Measurements from ENCODE around the gene MCF2.

DNA sequence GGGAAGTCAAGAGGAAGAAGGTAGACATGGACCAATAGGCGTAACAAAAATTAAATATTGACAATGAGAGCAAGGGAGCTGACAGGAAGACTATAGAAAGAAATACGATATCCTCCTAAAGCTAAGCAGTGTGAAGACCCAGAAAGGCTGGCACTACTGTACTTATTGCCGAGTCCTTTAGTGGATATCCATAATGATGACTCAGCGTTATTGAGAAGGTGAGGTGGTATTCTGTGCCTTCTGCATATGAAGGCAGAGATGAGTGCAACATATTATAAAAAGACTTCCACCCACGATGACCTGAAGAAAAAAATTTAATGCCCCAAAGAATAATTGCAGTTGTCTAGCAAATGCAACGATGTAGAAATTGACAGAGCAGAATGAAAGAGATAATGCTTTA is 13.0 kb upstream of the MCF2 start:
- TF ChIP-seq, protein P1, sequence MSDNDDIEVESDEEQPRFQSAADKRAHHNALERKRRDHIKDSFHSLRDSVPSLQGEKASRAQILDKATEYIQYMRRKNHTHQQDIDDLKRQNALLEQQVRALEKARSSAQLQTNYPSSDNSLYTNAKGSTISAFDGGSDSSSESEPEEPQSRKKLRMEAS (IDR thresholded peaks at IDR 0.05): no peak
- no peak for TF ChIP-seq POLR2A (IDR thresholded peaks at IDR 0.05; ENCODE audit: borderline replicate concordance, extremely low read depth, insufficient read depth, insufficient read length)
- TF ChIP-seq, protein P2, sequence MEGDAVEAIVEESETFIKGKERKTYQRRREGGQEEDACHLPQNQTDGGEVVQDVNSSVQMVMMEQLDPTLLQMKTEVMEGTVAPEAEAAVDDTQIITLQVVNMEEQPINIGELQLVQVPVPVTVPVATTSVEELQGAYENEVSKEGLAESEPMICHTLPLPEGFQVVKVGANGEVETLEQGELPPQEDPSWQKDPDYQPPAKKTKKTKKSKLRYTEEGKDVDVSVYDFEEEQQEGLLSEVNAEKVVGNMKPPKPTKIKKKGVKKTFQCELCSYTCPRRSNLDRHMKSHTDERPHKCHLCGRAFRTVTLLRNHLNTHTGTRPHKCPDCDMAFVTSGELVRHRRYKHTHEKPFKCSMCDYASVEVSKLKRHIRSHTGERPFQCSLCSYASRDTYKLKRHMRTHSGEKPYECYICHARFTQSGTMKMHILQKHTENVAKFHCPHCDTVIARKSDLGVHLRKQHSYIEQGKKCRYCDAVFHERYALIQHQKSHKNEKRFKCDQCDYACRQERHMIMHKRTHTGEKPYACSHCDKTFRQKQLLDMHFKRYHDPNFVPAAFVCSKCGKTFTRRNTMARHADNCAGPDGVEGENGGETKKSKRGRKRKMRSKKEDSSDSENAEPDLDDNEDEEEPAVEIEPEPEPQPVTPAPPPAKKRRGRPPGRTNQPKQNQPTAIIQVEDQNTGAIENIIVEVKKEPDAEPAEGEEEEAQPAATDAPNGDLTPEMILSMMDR (IDR thresholded peaks at IDR 0.05 in 2 of 3, conservative IDR thresholded peaks at IDR 0.05 in 1 of 3; ENCODE audit: borderline replicate concordance in 1 of 3, insufficient read depth in 1 of 3, low read depth in 2 of 3, low read length in 2 of 3): no peak
- no peak for TF ChIP-seq EZH2 (IDR thresholded peaks at IDR 0.05)
- no peak for TF ChIP-seq RAD21 (IDR thresholded peaks at IDR 0.05; ENCODE audit: low read depth)
- no peak for TF ChIP-seq EZH2phosphoT487 (IDR thresholded peaks at IDR 0.05; ENCODE audit: borderline replicate concordance)
- no peak for TF ChIP-seq SIN3A (IDR thresholded peaks at IDR 0.05; ENCODE audit: low read depth)
- no peak for TF ChIP-seq ZNF274 (IDR thresholded peaks at IDR 0.05; ENCODE audit: low read depth, low read length)
- TF ChIP-seq POLR2AphosphoS5 (IDR thresholded peaks at IDR 0.05; ENCODE audit: low read depth, low read length): no peak
- no peak for TF ChIP-seq YY1 (IDR thresholded peaks at IDR 0.05; ENCODE audit: extremely low read depth, insufficient replicate concordance, low read depth, low read length)

All from HCT116 (cell line).